Astrocyte (in vitro differentiated cells and primary cell): ENCODE results near the gene NR6A1. TPM values are rescaled to one million over a fixed set of nuclear protein-coding genes. Genes with fewer than 3 reads are reported as not detected.

ENCODE experiments used
- DNase-seq: peaks from one replicate; pipeline ENCODE4 v3.0.0-alpha.2; 2010; ENCODE audit warnings: low read depth
- FAIRE-seq: peaks from 2 replicates; lab custom pipeline; 2011; peaks lifted over from hg19 to GRCh38; lab: Jason Lieb, UNC
- H2AFZ ChIP-seq: 2 replicates; pipeline ENCODE4 v1.6.0; 2012; ENCODE audit warnings: low read depth, low read length, inconsistent platforms
- H3K27ac ChIP-seq: 2 replicates; pipeline ENCODE4 v1.5.1; 2011; ENCODE audit warnings: low read depth, low read length, inconsistent platforms
- H3K27me3 ChIP-seq: 2 replicates; pipeline ENCODE4 v1.6.0; 2011; ENCODE audit warnings: low read length, inconsistent platforms; ENCODE audit not compliant: insufficient read depth
- H3K36me3 ChIP-seq: 2 replicates; pipeline ENCODE4 v1.5.1; 2011; ENCODE audit warnings: low read length, inconsistent platforms; ENCODE audit not compliant: insufficient read depth
- H3K4me1 ChIP-seq: 2 replicates; pipeline ENCODE4 v1.5.1; 2011; ENCODE audit warnings: low read length, inconsistent platforms; ENCODE audit not compliant: insufficient read depth
- H3K4me2 ChIP-seq: 2 replicates; pipeline ENCODE4 v1.6.0; 2012; ENCODE audit warnings: low read length, inconsistent platforms
- H3K4me3 ChIP-seq: 2 replicates; pipeline ENCODE4 v1.5.1; 2011; ENCODE audit warnings: low read depth, mild to moderate bottlenecking, low read length, inconsistent platforms; ENCODE audit not compliant: insufficient read depth
- H3K79me2 ChIP-seq: 2 replicates; pipeline ENCODE4 v1.6.0; 2012; ENCODE audit warnings: mild to moderate bottlenecking, low read length, inconsistent platforms; ENCODE audit not compliant: insufficient read depth
- H3K9ac ChIP-seq: 2 replicates; pipeline ENCODE4 v1.6.0; 2012; ENCODE audit warnings: mild to moderate bottlenecking, low read length, inconsistent platforms
- H3K9me3 ChIP-seq: 2 replicates; pipeline ENCODE4 v1.5.1; 2012; ENCODE audit warnings: low read depth, mild to moderate bottlenecking, low read length, inconsistent platforms; ENCODE audit not compliant: insufficient read depth
- H4K20me1 ChIP-seq: 2 replicates; pipeline ENCODE4 v1.6.0; 2012; ENCODE audit warnings: low read length, inconsistent platforms; ENCODE audit not compliant: insufficient read depth
- H3K27ac Mint-ChIP-seq: one replicate; pipeline ENCODE4 v1.8.0; 2021; ENCODE audit warnings: mild to moderate bottlenecking, mixed read lengths; ENCODE audit not compliant: unreplicated experiment
- H3K27me3 Mint-ChIP-seq: one replicate; pipeline ENCODE4 v1.8.0; 2021; ENCODE audit warnings: low read depth, mixed read lengths; ENCODE audit not compliant: unreplicated experiment
- H3K36me3 Mint-ChIP-seq: one replicate; pipeline ENCODE4 v1.8.0; 2021; ENCODE audit warnings: low read depth, mixed read lengths; ENCODE audit not compliant: unreplicated experiment
- H3K4me1 Mint-ChIP-seq: one replicate; pipeline ENCODE4 v1.8.0; 2021; ENCODE audit warnings: low read depth, mixed read lengths; ENCODE audit not compliant: unreplicated experiment
- H3K4me3 Mint-ChIP-seq: one replicate; pipeline ENCODE4 v1.8.0; 2021; ENCODE audit warnings: mild to moderate bottlenecking, moderate library complexity, mixed read lengths; ENCODE audit not compliant: unreplicated experiment
- H3K9me3 Mint-ChIP-seq: one replicate; pipeline ENCODE4 v1.8.0; 2021; ENCODE audit warnings: mild to moderate bottlenecking, mixed read lengths; ENCODE audit not compliant: unreplicated experiment
- EZH2 ChIP-seq: IDR thresholded peaks from 2 replicates; pipeline ENCODE4 v1.6.1; 2012; ENCODE audit warnings: mild to moderate bottlenecking, low read length, inconsistent platforms; ENCODE audit not compliant: insufficient read depth
- total RNA-seq: library from RNA; stranded (reverse); gene quantifications from 2 replicates; pipeline ENCODE4 v1.2.1, GENCODE V29; 2021
- TF ChIP-seq, protein P1 (sequence below): IDR thresholded peaks from 2 replicates; pipeline ENCODE4 v1.5.1; 2011; ENCODE audit warnings: low read depth, mild to moderate bottlenecking, inconsistent platforms, low read length, moderate library complexity; ENCODE audit not compliant: insufficient read depth

The NR6A1 gene
- total RNA-seq, 1 donor from 2014 or later, result 20.8 TPM

DNA sequence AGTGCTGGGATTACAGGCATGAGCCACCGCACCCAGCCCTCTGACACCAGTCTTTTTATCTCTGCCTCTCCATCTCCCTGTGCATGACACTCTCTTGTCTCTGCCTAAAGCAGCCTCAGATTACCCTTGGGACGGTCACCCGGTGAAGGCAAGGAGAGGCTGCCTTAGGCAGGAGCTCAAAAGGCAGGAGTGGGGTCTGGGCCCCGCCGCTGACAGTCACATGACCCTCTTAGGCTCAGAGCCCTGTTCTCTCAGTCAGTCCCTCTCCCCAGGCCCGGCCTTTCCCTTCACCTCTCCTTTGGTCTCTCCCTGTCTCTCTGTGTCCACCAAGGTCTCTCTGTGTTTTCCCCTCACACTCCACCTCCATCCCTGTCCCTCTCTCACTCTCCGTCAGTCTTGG lies 298.3 kb downstream of the NR6A1 start:
- Mint-ChIP-seq H3K27me3 (peaks cover 44% of the 10 kb centered on the region), H3K27ac (no peak overlapping the region), H3K9me3 (peaks cover 6% of the 10 kb centered on the region), H3K4me3 (no peak overlapping the region), H3K4me1 (no peaks in the 10 kb centered on the region), H3K36me3 (no peaks in the 10 kb centered on the region)
- no peaks in the 10 kb centered on the region for H3K9me3 ChIP-seq
- H3K9ac ChIP-seq, result no peak overlapping the region
- H3K27me3 ChIP-seq, result peaks cover 4% of the 10 kb centered on the region
- H2AFZ ChIP-seq, result no peak overlapping the region
- DNase-seq (no peak), FAIRE-seq (no peak)
- H3K36me3 ChIP-seq, result no peaks in the 10 kb centered on the region
- H3K79me2 ChIP-seq, result no peaks in the 10 kb centered on the region
- H3K27ac ChIP-seq, result no peak overlapping the region
- TF ChIP-seq, protein P1, sequence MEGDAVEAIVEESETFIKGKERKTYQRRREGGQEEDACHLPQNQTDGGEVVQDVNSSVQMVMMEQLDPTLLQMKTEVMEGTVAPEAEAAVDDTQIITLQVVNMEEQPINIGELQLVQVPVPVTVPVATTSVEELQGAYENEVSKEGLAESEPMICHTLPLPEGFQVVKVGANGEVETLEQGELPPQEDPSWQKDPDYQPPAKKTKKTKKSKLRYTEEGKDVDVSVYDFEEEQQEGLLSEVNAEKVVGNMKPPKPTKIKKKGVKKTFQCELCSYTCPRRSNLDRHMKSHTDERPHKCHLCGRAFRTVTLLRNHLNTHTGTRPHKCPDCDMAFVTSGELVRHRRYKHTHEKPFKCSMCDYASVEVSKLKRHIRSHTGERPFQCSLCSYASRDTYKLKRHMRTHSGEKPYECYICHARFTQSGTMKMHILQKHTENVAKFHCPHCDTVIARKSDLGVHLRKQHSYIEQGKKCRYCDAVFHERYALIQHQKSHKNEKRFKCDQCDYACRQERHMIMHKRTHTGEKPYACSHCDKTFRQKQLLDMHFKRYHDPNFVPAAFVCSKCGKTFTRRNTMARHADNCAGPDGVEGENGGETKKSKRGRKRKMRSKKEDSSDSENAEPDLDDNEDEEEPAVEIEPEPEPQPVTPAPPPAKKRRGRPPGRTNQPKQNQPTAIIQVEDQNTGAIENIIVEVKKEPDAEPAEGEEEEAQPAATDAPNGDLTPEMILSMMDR, result no peak
- no peak for TF ChIP-seq EZH2
- no peak overlapping the region for H3K4me3 ChIP-seq
- no peak overlapping the region for H3K4me2 ChIP-seq
- H4K20me1 ChIP-seq, result no peaks in the 10 kb centered on the region
- H3K4me1 ChIP-seq, result peaks cover 4% of the 10 kb centered on the region

GRCh38 chr9:124471761-124472160 lies 299.4 kb downstream of the NR6A1 start:
- DNase-seq, result no peak
- Mint-ChIP-seq H3K27ac (no peak overlapping the region), H3K4me1 (no peaks in the 10 kb centered on the region), H3K9me3 (peaks cover 6% of the 10 kb centered on the region), H3K36me3 (no peaks in the 10 kb centered on the region), H3K4me3 (no peak overlapping the region), H3K27me3 (peaks cover 47% of the 10 kb centered on the region)
- Histone ChIP-seq H3K36me3 (no peaks in the 10 kb centered on the region), H3K9me3 (no peaks in the 10 kb centered on the region), H3K9ac (no peak overlapping the region), H2AFZ (no peak overlapping the region), H4K20me1 (no peaks in the 10 kb centered on the region), H3K27ac (no peak overlapping the region), H3K79me2 (no peaks in the 10 kb centered on the region), H3K4me2 (no peak overlapping the region), H3K4me1 (no peaks in the 10 kb centered on the region), H3K4me3 (no peak overlapping the region), H3K27me3 (no peaks in the 10 kb centered on the region)
- FAIRE-seq, result no peak
- TF ChIP-seq EZH2, result no peak
- TF ChIP-seq, protein P1, result no peak

DNA sequence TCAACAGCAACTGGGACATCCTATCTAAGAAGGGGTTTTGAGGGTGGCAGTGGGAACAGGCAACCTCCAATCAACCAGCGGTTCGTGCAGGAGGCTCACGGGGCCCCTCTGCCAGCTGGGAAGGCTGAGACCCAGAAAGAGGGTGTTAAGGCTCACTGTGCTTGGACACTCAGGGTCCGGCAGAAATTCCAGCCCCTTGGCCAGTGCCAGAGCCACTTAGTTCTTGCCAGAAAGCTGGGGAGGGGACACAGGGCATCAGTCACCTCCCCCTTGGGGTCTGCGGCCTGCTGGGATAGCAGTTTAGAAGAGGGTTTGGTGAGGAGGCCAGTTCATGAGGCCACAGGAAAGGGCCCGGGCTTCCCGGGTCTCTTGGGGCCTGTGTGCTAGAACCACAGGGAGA lies 300.4 kb downstream of the NR6A1 start:
- Histone ChIP-seq H3K9ac (no peak overlapping the region), H3K4me1 (no peaks in the 10 kb centered on the region), H3K27ac (no peak overlapping the region), H3K27me3 (no peaks in the 10 kb centered on the region), H4K20me1 (no peaks in the 10 kb centered on the region), H3K79me2 (no peaks in the 10 kb centered on the region), H3K36me3 (no peaks in the 10 kb centered on the region), H3K9me3 (no peaks in the 10 kb centered on the region), H3K4me2 (no peak overlapping the region), H3K4me3 (no peak overlapping the region), H2AFZ (no peak overlapping the region)
- Mint-ChIP-seq H3K27ac (no peak overlapping the region), H3K9me3 (peaks cover 6% of the 10 kb centered on the region), H3K4me3 (no peak overlapping the region), H3K4me1 (no peaks in the 10 kb centered on the region), H3K27me3 (peaks cover 44% of the 10 kb centered on the region), H3K36me3 (no peaks in the 10 kb centered on the region)
- no peak for FAIRE-seq
- TF ChIP-seq EZH2, result no peak
- TF ChIP-seq, protein P1, result no peak
- DNase-seq, result no peak
